ENCODE measurements around the gene NEK4. TPM values are rescaled to one million over a fixed set of nuclear protein-coding genes. Genes with fewer than 3 reads are reported as not detected.

The NEK4 gene
- total and polyA plus RNA-seq, 2 of the 13 experiments (the other 11 are each of a cell fraction or from before 2014, with no cell fraction given): 16.5 to 38.0 TPM

DNA sequence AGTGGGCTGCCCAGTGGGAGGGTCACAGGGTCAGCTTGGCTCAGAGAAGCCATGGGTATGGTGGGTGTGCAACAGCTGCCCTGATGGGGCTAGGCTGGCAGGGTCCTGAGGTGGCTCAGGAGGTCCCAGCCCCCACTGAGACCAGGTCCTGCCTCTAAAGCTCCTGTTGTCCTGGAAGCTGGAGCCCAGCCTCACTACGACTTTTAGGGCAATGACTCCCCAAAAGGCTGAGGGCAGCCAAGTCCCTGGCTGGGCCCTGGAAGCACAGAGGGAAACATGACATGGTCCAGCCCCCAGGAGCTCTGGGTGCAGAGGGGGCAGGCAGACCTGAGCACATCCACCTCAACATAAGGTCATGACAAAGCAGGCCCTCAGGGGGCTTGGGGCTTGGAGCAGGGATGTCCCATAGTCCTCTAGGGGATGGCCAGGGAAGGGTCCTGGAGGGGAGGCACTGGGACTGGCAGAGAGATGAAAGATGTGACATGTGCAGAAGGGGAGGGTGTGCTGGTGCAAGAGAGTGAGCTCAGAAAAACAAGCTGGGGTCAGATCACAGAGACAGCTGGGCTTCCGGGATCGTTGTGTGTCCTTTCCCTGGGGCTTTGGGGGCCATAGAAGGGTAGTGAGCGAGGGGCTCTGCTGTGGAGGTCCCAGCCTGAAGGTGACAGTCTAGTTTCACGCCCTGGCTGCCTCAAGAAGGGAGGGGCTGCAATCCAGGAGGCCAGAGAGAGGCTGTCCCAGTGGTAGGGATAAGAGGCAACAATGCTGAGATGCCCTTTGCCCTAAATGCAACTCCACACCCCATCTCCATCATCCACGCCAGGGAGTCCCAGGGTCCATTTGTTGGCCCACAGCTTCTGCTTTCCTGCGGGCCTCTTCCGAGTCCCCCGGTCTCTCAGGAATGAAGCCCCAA, 23.2 kb upstream of the NEK4 start (continued):
- no peak for TF ChIP-seq RFX3 (CRISPR knock-in tag; IDR thresholded peaks at IDR 0.05)
- 0 out of 2 replicates have a peak, but pooled peaks have one; percentile 9 for TF ChIP-seq SIX4 (CRISPR knock-in tag; IDR thresholded peaks at IDR 0.05)
- TF ChIP-seq TCF12 (IDR thresholded peaks at IDR 0.05): no peak
- TF ChIP-seq TCF12 (CRISPR knock-in tag; IDR thresholded peaks at IDR 0.05): peak; percentile 73; the same call in 1 of the 2 replicates
- TF ChIP-seq ZNF251 (CRISPR knock-in tag; IDR thresholded peaks at IDR 0.05): no peak
- TF ChIP-seq KLF11 (CRISPR knock-in tag; IDR thresholded peaks at IDR 0.05): no peak
- TF ChIP-seq SNRNP70 (IDR thresholded peaks at IDR 0.05; ENCODE audit: low read depth, low read length): no peak
- TF ChIP-seq ZNF747 (CRISPR knock-in tag; IDR thresholded peaks at IDR 0.05; ENCODE audit: borderline replicate concordance): no peak
- no peak for TF ChIP-seq ZBTB49 (CRISPR knock-in tag; IDR thresholded peaks at IDR 0.05; ENCODE audit: borderline replicate concordance)
- TF ChIP-seq DRAP1 (CRISPR knock-in tag; IDR thresholded peaks at IDR 0.05): no peak
- TF ChIP-seq PRDM15 (CRISPR knock-in tag; IDR thresholded peaks at IDR 0.05): no peak
- TF ChIP-seq FOXP1 (IDR thresholded peaks at IDR 0.05): no peak
- TF ChIP-seq FOXP1 (CRISPR knock-in tag; IDR thresholded peaks at IDR 0.05): 0 out of 2 replicates have a peak, but pooled peaks have one; percentile 13
- TF ChIP-seq FLYWCH1 (CRISPR knock-in tag; IDR thresholded peaks at IDR 0.05): no peak
- TF ChIP-seq AGO1 (IDR thresholded peaks at IDR 0.05; ENCODE audit: low read depth, low read length, poor library complexity, severe bottlenecking): no peak
- TF ChIP-seq, protein P1, sequence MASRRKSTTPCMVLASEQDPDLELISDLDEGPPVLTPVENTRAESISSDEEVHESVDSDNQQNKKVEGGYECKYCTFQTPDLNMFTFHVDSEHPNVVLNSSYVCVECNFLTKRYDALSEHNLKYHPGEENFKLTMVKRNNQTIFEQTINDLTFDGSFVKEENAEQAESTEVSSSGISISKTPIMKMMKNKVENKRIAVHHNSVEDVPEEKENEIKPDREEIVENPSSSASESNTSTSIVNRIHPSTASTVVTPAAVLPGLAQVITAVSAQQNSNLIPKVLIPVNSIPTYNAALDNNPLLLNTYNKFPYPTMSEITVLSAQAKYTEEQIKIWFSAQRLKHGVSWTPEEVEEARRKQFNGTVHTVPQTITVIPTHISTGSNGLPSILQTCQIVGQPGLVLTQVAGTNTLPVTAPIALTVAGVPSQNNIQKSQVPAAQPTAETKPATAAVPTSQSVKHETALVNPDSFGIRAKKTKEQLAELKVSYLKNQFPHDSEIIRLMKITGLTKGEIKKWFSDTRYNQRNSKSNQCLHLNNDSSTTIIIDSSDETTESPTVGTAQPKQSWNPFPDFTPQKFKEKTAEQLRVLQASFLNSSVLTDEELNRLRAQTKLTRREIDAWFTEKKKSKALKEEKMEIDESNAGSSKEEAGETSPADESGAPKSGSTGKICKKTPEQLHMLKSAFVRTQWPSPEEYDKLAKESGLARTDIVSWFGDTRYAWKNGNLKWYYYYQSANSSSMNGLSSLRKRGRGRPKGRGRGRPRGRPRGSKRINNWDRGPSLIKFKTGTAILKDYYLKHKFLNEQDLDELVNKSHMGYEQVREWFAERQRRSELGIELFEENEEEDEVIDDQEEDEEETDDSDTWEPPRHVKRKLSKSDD (CRISPR knock-in tag; IDR thresholded peaks at IDR 0.05; ENCODE audit: low read depth): no peak
- no peak for TF ChIP-seq NR2F2 (IDR thresholded peaks at IDR 0.05; ENCODE audit: borderline replicate concordance, low read depth)
- no peak for TF ChIP-seq CAMTA2 (CRISPR knock-in tag; IDR thresholded peaks at IDR 0.05; ENCODE audit: borderline replicate concordance)
- no peak for TF ChIP-seq NFYB (CRISPR knock-in tag; IDR thresholded peaks at IDR 0.05)
- TF ChIP-seq ZNF207 (IDR thresholded peaks at IDR 0.05; ENCODE audit: borderline replicate concordance): no peak
- no peak for TF ChIP-seq YEATS4 (CRISPR knock-in tag; IDR thresholded peaks at IDR 0.05; ENCODE audit: borderline replicate concordance)
- no peak for TF ChIP-seq KDM1A (CRISPR knock-in tag; IDR thresholded peaks at IDR 0.05)

Measured in HepG2 (cell line).